ENCODE data around the gene ATP1A1. TPM values are rescaled to one million over a fixed set of nuclear protein-coding genes. Genes with fewer than 3 reads are reported as not detected.

Gene ATP1A1
- total and polyA plus RNA-seq, 9 of the 15 experiments (the other 6 are each of a cell fraction or from before 2014, with no cell fraction given): 99.3 to 513 (median 234) TPM

DNA sequence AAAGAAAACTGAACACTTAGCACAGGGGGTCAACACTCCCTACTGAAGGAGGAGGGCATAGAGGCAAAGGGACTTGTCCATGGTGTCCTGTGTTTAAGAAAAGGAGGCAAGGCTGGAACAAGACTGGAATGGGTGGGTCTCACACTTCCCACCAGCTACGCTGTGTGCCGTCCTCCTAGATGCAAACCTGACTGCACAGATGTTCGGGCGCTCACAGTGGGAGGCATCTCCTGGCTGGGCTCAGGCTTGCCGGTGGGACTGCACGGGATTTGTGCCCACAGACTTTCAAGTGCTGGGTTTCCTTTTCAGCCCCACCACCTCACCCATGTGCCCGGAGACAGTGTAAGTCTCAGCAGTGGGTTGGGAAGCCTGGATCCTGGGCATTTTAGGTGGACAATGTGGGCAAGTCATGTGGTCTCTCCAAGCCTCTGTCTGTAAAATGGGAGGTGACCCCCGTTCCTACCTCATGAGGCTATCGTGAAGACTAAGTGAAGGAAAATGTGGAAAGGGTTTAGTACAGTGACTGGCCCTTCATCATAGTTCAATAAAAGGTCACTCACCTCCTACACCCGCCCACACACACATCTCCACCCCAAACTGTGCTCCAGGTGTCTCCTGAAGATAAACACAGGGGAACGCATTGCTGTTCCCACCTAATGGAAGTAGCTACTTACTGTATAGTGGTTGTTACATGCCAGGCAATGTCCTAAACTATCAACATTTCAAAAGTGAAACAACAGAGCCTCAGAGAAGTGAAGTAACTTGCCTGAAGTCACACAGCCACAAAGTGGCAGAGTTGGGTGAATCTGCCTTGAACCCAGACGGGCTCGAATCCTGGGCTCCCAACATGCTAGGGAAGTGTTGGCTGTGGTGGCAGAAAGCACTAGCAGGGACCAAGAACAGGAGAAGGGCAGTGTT is 36.0 kb downstream of the ATP1A1 start (continued):
- TF ChIP-seq, protein P1, sequence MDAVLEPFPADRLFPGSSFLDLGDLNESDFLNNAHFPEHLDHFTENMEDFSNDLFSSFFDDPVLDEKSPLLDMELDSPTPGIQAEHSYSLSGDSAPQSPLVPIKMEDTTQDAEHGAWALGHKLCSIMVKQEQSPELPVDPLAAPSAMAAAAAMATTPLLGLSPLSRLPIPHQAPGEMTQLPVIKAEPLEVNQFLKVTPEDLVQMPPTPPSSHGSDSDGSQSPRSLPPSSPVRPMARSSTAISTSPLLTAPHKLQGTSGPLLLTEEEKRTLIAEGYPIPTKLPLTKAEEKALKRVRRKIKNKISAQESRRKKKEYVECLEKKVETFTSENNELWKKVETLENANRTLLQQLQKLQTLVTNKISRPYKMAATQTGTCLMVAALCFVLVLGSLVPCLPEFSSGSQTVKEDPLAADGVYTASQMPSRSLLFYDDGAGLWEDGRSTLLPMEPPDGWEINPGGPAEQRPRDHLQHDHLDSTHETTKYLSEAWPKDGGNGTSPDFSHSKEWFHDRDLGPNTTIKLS (IDR thresholded peaks at IDR 0.05; ENCODE audit: borderline replicate concordance, low read depth): no peak; the same call in 1 of the 2 replicates
- TF ChIP-seq, protein P2, sequence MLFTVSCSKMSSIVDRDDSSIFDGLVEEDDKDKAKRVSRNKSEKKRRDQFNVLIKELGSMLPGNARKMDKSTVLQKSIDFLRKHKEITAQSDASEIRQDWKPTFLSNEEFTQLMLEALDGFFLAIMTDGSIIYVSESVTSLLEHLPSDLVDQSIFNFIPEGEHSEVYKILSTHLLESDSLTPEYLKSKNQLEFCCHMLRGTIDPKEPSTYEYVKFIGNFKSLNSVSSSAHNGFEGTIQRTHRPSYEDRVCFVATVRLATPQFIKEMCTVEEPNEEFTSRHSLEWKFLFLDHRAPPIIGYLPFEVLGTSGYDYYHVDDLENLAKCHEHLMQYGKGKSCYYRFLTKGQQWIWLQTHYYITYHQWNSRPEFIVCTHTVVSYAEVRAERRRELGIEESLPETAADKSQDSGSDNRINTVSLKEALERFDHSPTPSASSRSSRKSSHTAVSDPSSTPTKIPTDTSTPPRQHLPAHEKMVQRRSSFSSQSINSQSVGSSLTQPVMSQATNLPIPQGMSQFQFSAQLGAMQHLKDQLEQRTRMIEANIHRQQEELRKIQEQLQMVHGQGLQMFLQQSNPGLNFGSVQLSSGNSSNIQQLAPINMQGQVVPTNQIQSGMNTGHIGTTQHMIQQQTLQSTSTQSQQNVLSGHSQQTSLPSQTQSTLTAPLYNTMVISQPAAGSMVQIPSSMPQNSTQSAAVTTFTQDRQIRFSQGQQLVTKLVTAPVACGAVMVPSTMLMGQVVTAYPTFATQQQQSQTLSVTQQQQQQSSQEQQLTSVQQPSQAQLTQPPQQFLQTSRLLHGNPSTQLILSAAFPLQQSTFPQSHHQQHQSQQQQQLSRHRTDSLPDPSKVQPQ (CRISPR knock-in tag; IDR thresholded peaks at IDR 0.05; ENCODE audit: borderline replicate concordance): no peak
- no peak for TF ChIP-seq ZNF586 (CRISPR knock-in tag; conservative IDR thresholded peaks at IDR 0.05)
- no peak for TF ChIP-seq PYGO2 (tag; IDR thresholded peaks at IDR 0.05)
- TF ChIP-seq YBX1 (IDR thresholded peaks at IDR 0.05): no peak
- peak; percentile 42; the same call in 1 of the 2 replicates for TF ChIP-seq POLR2A (conservative IDR thresholded peaks at IDR 0.05)
- peak; percentile 70 for TF ChIP-seq MTA2 (IDR thresholded peaks at IDR 0.05; ENCODE audit: low read depth)
- TF ChIP-seq, protein P3, sequence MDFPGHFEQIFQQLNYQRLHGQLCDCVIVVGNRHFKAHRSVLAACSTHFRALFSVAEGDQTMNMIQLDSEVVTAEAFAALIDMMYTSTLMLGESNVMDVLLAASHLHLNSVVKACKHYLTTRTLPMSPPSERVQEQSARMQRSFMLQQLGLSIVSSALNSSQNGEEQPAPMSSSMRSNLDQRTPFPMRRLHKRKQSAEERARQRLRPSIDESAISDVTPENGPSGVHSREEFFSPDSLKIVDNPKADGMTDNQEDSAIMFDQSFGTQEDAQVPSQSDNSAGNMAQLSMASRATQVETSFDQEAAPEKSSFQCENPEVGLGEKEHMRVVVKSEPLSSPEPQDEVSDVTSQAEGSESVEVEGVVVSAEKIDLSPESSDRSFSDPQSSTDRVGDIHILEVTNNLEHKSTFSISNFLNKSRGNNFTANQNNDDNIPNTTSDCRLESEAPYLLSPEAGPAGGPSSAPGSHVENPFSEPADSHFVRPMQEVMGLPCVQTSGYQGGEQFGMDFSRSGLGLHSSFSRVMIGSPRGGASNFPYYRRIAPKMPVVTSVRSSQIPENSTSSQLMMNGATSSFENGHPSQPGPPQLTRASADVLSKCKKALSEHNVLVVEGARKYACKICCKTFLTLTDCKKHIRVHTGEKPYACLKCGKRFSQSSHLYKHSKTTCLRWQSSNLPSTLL (IDR thresholded peaks at IDR 0.05): no peak
- no peak for TF ChIP-seq ZNF695 (CRISPR knock-in tag; IDR thresholded peaks at IDR 0.05)
- TF ChIP-seq ATF1 (CRISPR knock-in tag; IDR thresholded peaks at IDR 0.05): no peak
- 0 out of 2 replicates have a peak, but pooled peaks have one; percentile 8 for TF ChIP-seq ATF1 (tag; IDR thresholded peaks at IDR 0.05)
- TF ChIP-seq, protein P4, sequence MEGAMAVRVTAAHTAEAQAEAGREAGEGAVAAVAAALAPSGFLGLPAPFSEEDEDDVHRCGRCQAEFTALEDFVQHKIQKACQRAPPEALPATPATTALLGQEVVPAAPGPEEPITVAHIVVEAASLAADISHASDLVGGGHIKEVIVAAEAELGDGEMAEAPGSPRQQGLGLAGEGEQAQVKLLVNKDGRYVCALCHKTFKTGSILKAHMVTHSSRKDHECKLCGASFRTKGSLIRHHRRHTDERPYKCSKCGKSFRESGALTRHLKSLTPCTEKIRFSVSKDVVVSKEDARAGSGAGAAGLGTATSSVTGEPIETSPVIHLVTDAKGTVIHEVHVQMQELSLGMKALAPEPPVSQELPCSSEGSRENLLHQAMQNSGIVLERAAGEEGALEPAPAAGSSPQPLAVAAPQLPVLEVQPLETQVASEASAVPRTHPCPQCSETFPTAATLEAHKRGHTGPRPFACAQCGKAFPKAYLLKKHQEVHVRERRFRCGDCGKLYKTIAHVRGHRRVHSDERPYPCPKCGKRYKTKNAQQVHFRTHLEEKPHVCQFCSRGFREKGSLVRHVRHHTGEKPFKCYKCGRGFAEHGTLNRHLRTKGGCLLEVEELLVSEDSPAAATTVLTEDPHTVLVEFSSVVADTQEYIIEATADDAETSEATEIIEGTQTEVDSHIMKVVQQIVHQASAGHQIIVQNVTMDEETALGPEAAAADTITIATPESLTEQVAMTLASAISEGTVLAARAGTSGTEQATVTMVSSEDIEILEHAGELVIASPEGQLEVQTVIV (CRISPR knock-in tag; IDR thresholded peaks at IDR 0.05; ENCODE audit: borderline replicate concordance): no peak
- TF ChIP-seq TEAD2 (tag; IDR thresholded peaks at IDR 0.05): no peak
- 0 out of 2 replicates have a peak, but pooled peaks have one; percentile 32 for TF ChIP-seq LCOR (CRISPR knock-in tag; IDR thresholded peaks at IDR 0.05)
